NCI-H1092 treated with DMSO at 0.1 percent for 48 hours (cell line): ENCODE measurements around the gene UVRAG.
"Not testable (repeated sequence)": the region's sequence is repeated elsewhere in the genome, so short reads cannot be mapped to it uniquely, and the experiment has no call there.

Experiments used
- DNase-seq: peaks from one replicate; lab custom pipeline; 2025; lab: John Stamatoyannopoulos, UW

The UVRAG gene

GRCh38 chr11:76026862-76027261 is 211.9 kb downstream of the UVRAG start:
- DNase-seq: no peak

GRCh38 chr11:76030286-76030685 is 215.3 kb downstream of the UVRAG start:
- no peak for DNase-seq

GRCh38 chr11:76030968-76031590 is 216.1 kb downstream of the UVRAG start:
- DNase-seq: no peak

- DNase-seq: no peak
Measured at GRCh38 chr11:76033699-76034098, 218.7 kb downstream of the UVRAG start.

GRCh38 chr11:76035020-76035419 is 220.0 kb downstream of the UVRAG start:
- no peak for DNase-seq

- DNase-seq: no peak
Measured at GRCh38 chr11:76038608-76039007, 223.6 kb downstream of the UVRAG start.

- DNase-seq: no peak
Measured at GRCh38 chr11:76041208-76041607, 226.2 kb downstream of the UVRAG start.

GRCh38 chr11:76044750-76045320 is 229.8 kb downstream of the UVRAG start:
- DNase-seq: no peak

- DNase-seq: no peak
Measured at GRCh38 chr11:76047231-76047630, 232.2 kb downstream of the UVRAG start.

- DNase-seq: no peak
Measured at GRCh38 chr11:76047766-76048165, 232.8 kb downstream of the UVRAG start.

- no peak for DNase-seq
Measured at GRCh38 chr11:76048763-76049162, 233.8 kb downstream of the UVRAG start.

- DNase-seq: no peak
Measured at GRCh38 chr11:76049511-76049910, 234.5 kb downstream of the UVRAG start.

GRCh38 chr11:76051937-76052336 is 236.9 kb downstream of the UVRAG start:
- no peak for DNase-seq

- DNase-seq: no peak
Measured at GRCh38 chr11:76054330-76054729, 239.3 kb downstream of the UVRAG start.

- DNase-seq: no peak
Measured at GRCh38 chr11:76056876-76057275, 241.9 kb downstream of the UVRAG start.

- DNase-seq: not testable (repeated sequence)
Measured at GRCh38 chr11:76060475-76061036, 245.5 kb downstream of the UVRAG start.

- DNase-seq: no peak
Measured at GRCh38 chr11:76062733-76063132, 247.7 kb downstream of the UVRAG start.

- no peak for DNase-seq
Measured at GRCh38 chr11:76064192-76064591, 249.2 kb downstream of the UVRAG start.

- DNase-seq: no peak
Measured at GRCh38 chr11:76067099-76067498, 252.1 kb downstream of the UVRAG start.

- no peak for DNase-seq
Measured at GRCh38 chr11:76069001-76069400, 254.0 kb downstream of the UVRAG start.

- DNase-seq: no peak
Measured at GRCh38 chr11:76071090-76071489, 256.1 kb downstream of the UVRAG start.

- DNase-seq: no peak
Measured at GRCh38 chr11:76073724-76074123, 258.7 kb downstream of the UVRAG start.

- DNase-seq: no peak
Measured at GRCh38 chr11:76074148-76075095, 259.4 kb downstream of the UVRAG start.
